A549 treated with Mapracorat at 1 μM for 4 hours (cell line): ENCODE results near the gene CFHR5. TPM values are rescaled to one million over a fixed set of nuclear protein-coding genes. Genes with fewer than 3 reads are reported as not detected.

Experiments used
- total RNA-seq: library from RNA; stranded (reverse); fragments of 200-300 nt; extraction: Qiagen RNA extraction; gene quantifications from 5 replicates; pipeline ENCODE4 v1.2.3, GENCODE V29; 2022

CFHR5 gene
- not detected in 5 replicates for total RNA-seq

GRCh38 chr1:196977278-196977677, at the start of gene CFHR5:
CFHR5 (plus strand) TSS chr1:196977556; CDS start chr1:196977665, 109 bp downstream.

DNA sequence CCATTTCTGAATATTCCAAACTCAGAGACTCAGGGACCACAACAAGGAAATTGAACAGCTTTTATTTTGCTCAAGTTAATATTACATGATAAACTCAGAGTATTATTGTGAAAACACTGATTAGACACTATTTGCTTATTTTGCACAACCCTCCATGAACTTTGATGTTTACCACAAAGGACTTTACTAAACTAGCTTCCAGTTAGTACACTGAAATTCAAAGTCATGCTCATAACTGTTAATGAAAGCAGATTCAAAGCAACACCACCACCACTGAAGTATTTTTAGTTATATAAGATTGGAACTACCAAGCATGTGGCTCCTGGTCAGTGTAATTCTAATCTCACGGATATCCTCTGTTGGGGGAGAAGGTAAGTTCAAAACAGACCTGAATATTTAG, 33.8 kb upstream of the CFHR5 start, which contains the start of gene CFHR2:
Gene CFHR2 (plus strand): TSS at position 171 of the 400 bp plus-strand sequence. CDS start 143 bp downstream, at position 314.

Other genes with a start within 250 kb of the CFHR5 start
- 0.08 to 0.35 TPM (median 0.14 TPM) in 3 of 5 replicates, not detected in the others for gene CFHR3, start 202.7 kb upstream of the CFHR5 start, total RNA-seq
- 0.15 to 0.23 TPM in 2 of 5 replicates, not detected in the others for gene CFHR1, start 157.8 kb upstream of the CFHR5 start, total RNA-seq
- not detected in 5 replicates for gene CFHR4, start 89.5 kb upstream of the CFHR5 start, total RNA-seq
- gene CFHR2, start 33.8 kb upstream of the CFHR5 start, total RNA-seq = not detected in 5 replicates
- gene F13B, start 89.7 kb downstream of the CFHR5 start, total RNA-seq = not detected in 5 replicates
- 17.5 to 24.6 TPM (median 23.3 TPM) in 5 replicates for gene ASPM, start 169.1 kb downstream of the CFHR5 start, total RNA-seq
- 2.2 to 4.0 TPM (median 3.0 TPM) in 5 replicates for gene ZBTB41, start 223.7 kb downstream of the CFHR5 start, total RNA-seq